Middle frontal gyrus (tissue), 1 donor: ENCODE results near the gene CES1.
"Not testable (repeated sequence)": the region's sequence is repeated elsewhere in the genome, so short reads cannot be mapped to it uniquely, and the experiment has no call there.

Source experiments
- DNase-seq: peaks from one replicate; pipeline ENCODE4 v3.0.0-alpha.2; 2015; ENCODE audit warnings: low spot score; ENCODE audit errors: extremely low spot score

The CES1 gene

GRCh38 chr16:55832773-55833691 lies at the start of gene CES1:
CES1 (minus strand) TSS chr16:55833096; CDS start chr16:55833055, 41 bp downstream.
- no peak for DNase-seq

DNA sequence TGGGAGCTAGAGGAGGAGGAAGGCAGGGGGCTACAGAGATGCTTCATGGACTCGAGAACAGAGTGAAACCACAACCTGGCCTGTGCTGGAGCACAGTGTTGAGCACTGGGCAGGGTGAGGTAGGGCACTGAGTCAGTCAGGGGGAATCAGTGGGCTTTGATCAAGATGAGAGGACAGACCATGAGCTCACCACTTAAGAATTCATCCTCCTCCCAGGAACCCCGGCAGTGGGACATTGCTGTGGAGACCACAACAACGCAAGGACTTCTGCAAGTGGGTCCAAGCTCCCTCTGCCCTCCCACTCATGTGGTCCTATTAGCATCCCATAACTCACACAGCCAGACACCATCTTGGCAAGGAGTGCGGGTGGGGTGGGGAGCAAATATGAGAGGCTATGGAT lies 44.0 kb upstream of the CES1 start:
- no peak for DNase-seq

DNA sequence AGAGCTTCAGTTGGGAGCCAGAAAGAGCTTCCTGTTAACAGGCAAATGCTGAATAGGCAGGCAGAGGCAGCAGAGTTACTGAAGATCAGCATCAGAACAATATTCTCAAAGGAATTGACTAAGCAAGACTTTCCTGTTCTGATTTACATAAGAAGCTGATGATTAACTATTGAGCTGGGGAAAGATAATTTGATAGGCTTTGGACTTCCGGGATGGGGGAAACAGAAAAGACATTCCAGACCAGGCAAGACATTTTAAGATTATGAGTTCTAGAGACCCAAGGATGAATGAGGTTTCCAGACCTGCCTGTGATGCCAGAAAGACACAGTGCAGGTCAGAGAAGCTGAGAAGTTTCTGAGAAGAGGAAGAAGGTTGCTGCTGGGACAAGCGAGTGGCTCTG lies 42.4 kb upstream of the CES1 start, which contains the start of gene CES5A:
Gene CES5A (minus strand): TSS at position 101 of the 400 bp plus-strand sequence. CDS start 152 bp downstream, outside the sequence.
- no peak for DNase-seq

GRCh38 chr16:55873122-55873521 lies 40.2 kb upstream of the CES1 start:
- no peak for DNase-seq

GRCh38 chr16:55872130-55872529 lies 39.2 kb upstream of the CES1 start:
- DNase-seq, result no peak

- no peak for DNase-seq
Measured at GRCh38 chr16:55871411-55872038, 38.6 kb upstream of the CES1 start.

DNA sequence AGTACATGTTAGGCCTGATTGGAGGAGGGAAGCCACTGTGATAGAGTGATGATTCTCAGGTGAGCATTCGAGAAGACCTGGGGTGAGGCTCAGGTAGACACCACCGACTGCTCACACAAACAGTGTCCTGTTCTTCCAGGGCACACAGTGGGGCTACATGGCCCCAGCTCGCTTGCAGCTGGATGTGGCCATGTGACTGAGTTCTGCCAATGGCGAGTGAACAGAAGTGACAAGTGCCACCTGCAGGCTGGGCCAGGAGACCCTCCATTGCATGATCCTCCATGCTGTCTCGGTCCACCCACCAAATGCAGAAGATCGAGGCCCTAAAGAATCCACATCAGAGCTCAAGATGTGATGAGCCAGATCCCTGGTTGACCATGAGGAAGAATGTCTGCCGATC lies 36.1 kb upstream of the CES1 start:
- DNase-seq, result no peak

- no peak for DNase-seq
Measured at GRCh38 chr16:55868137-55868536, 35.2 kb upstream of the CES1 start.

GRCh38 chr16:55861288-55861687 lies 28.4 kb upstream of the CES1 start:
- DNase-seq, result no peak

- not testable (repeated sequence) for DNase-seq
Measured at GRCh38 chr16:55857650-55858049, 24.8 kb upstream of the CES1 start.

GRCh38 chr16:55856950-55857349 lies 24.1 kb upstream of the CES1 start:
- DNase-seq, result no peak

DNA sequence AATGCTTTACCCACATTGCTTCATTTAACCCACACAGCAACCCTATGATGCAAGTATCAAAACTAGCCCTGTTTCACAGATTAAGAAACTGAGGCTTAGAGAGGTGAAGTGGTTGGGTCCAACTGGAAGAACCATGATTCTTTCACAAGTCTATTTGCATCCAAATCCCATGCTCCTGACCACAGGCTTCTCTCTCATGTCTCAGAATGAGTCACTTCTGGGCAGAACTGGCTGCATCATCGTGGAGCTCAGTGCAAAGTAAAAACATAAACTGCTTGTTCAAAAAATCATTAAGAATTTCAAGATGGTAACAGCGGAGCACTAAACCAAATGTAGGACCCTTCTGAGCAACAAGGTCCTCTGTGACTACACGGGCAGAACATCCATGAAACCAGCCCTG lies 20.2 kb upstream of the CES1 start:
- DNase-seq, result no peak

DNA sequence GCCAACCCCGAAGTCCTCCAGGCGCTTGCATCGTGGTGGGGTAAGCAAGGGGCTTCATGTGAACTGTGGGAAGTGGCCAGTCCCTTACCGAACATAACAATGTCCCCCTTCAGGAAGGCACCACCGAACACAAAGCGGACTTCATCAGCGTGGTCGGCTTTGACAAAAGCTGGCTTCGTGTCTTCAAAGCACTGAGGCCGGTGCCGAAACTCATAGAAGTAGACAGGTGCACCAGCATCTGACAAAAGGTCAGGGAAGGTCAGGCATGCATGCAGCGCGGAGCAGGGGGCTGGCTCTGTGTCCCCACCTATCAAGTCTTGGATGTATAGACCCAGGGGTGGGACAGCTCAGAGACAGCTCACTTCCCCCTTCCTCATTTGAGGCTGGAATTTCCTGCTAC lies 16.6 kb upstream of the CES1 start:
- no peak for DNase-seq

DNA sequence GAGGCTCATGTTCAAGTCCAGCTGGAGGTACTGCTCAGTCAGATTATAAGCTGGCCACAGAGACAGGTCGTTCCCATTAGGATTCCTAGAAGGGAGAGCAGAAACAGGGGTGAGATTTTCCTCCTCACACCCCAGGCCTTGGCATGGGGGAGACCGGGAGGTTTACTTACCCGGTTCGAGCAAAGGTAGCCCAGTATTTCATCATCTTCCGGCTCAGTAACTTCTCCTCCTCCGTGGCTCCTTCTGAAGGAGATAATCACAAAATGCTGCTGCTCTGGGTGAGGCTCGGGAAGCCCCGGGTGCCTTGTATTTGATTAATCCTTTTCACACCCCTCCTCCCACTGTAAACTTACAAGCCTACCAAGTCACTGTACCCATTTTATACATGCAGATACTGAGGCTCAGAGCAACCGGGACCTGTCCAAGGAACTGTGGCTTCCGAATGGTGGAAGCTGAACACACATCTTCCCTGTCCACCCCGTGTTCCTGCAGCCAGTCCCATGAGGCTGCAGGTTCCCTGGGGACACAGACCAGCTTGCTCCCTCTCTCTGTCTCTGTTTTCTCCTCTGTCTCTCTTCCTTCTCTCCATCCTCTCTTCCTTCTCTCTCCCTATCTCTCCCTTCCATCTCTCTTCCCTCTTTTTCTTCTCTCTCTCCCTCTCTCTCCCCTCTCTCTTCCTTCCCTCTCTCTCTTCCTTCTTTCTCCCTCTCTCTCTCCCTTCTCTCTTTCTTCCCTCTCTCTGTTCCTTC lies 13.9 kb upstream of the CES1 start:
- DNase-seq, result no peak

- no peak for DNase-seq
Measured at GRCh38 chr16:55843105-55843395, 10.2 kb upstream of the CES1 start.

GRCh38 chr16:55842369-55843104 lies 9.6 kb upstream of the CES1 start:
- no peak for DNase-seq

GRCh38 chr16:55839115-55839514 lies 6.2 kb upstream of the CES1 start:
- DNase-seq, result no peak

- no peak for DNase-seq
Measured at GRCh38 chr16:55836158-55836611, 3.3 kb upstream of the CES1 start.

DNA sequence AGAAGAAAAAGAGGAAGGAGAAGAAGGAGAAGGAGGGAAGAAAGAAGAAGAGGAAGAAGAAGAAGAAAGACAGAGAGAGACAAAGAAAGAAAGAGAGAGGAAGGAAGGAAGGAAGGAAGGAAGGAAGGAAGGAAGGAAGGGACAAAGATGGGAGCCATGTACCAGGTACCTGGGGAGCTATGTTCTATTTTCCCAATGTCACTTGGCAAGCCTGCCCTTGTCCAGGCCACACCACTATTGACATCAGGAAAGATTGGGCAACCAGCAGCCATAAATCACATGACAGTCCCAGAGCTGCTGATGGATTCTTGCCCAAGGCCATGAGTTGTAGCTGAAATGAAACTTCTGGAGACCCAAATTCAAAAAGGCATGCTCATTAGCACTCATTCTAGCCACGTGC lies 2.7 kb upstream of the CES1 start:
- DNase-seq, result no peak

- DNase-seq, result not testable (repeated sequence)
Measured at GRCh38 chr16:55835173-55835572, 2.3 kb upstream of the CES1 start.

- DNase-seq, result no peak
Measured at GRCh38 chr16:55834049-55834448, 1.2 kb upstream of the CES1 start.
